ENCODE results near the gene IL4I1.
A peak's percentile ranks its signal among the peaks of the same experiment; 100 is the strongest.

The IL4I1 gene

DNA sequence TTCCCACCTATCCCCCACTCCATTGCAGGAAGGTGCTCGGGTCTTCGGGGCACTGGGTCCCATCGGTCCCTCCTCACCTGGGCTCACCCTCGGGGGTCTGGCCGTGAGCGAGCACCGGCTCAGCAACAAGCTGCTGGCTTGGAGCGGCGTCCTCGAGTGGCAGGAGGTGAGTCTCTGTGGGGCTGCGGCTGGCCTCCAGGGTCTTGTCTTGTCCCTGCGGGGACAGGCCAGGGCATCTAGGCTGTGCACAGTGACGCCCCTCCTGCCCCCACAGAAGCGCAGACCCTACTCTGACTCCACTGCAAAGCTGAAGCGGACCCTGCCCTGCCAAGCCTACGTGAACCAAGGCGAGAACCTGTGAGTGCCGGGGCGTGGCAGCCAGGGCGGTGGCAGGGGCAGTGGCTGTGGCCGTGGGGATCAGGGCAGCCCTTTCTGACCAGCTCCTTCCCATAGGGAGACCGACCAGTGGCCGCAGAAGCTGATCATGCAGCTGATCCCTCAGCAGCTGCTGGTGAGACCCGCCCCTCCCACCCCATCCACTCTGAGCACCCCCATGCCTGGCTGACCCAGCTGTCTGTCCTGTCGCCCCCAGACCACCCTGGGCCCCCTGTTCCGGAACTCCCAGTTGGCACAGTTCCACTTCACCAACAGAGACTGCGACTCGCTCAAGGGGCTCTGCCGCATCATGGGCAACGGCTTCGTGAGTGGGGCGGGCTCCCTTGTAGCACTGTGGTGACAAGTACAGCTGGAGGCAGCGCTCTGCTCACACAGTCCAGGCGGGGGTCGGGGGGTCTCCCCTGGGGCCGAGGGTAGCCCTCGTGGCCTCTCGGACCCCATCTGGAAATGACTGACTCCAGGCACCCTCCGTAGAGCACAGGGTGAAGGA lies 42.1 kb downstream of the IL4I1 start:
- DNase-seq (ENCODE audit: extremely low read depth in 1 of 2, low read depth in 1 of 2), result no peak

DNA sequence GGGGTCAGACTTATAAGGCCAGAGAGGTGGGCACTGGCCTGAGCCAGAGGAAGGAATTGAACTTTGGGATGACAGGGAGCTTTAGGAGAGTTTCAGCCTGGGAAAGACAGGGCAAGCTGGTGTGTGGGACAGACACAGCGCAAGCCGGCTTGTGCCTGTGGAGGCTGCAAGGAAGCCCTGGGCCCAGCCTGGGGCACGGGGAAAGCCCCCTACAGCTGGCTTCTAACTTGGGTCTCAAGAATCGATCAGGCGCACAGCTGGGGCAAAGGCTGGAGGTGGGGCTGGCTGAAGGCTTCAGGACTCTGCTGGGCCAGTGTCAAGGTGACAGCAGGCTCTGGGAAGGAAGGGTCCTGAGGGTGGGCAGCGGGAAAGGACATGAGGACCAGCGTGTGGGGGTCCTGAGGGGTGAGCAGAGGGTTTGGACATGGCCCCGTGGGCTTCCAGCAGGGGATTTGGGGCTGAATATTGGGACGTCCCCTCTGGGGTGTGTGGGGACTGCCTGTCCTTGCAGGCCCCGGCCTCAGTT lies 42.8 kb downstream of the IL4I1 start:
- no peak for DNase-seq (ENCODE audit: extremely low read depth in 1 of 2, low read depth in 1 of 2)

DNA sequence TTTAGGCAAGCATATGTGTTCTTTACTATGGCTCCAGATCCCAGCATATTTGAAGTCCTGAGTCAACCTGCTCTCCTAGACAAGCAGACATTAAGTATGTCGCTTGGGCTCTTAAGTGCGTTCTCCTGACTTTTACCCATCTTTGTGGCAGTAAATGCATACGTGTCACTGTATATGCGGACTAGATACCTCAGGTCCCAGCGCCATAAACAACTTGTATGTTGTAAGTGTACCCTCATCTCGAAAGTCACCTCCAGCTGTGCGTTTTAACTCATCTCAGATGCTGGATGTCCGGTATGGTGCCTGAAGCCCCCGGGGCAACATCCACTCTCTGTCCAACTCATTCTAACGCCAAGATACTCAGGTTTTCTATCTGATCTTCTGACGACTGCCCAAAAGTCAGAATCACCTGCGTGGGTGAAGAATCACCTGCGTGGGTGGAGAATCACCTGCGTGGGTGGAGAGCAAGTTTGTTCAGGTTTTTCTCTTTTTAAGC lies 44.0 kb downstream of the IL4I1 start:
- no peak for DNase-seq (ENCODE audit: extremely low read depth in 1 of 2, low read depth in 1 of 2)

- DNase-seq (ENCODE audit: extremely low read depth in 1 of 2, low read depth in 1 of 2), result no peak
Measured at GRCh38 chr19:49851456-49852259, 45.0 kb downstream of the IL4I1 start.

GRCh38 chr19:49850487-49851342 lies 46.0 kb downstream of the IL4I1 start, which contains the start of gene PTOV1:
TSS of gene PTOV1 (plus strand) at chr19:49851159.
- DNase-seq (ENCODE audit: extremely low read depth in 1 of 2, low read depth in 1 of 2), result peak; percentile 78 to 81

- no peak for DNase-seq (ENCODE audit: extremely low read depth in 1 of 2, low read depth in 1 of 2)
Measured at GRCh38 chr19:49850221-49850486, 46.5 kb downstream of the IL4I1 start.

DNA sequence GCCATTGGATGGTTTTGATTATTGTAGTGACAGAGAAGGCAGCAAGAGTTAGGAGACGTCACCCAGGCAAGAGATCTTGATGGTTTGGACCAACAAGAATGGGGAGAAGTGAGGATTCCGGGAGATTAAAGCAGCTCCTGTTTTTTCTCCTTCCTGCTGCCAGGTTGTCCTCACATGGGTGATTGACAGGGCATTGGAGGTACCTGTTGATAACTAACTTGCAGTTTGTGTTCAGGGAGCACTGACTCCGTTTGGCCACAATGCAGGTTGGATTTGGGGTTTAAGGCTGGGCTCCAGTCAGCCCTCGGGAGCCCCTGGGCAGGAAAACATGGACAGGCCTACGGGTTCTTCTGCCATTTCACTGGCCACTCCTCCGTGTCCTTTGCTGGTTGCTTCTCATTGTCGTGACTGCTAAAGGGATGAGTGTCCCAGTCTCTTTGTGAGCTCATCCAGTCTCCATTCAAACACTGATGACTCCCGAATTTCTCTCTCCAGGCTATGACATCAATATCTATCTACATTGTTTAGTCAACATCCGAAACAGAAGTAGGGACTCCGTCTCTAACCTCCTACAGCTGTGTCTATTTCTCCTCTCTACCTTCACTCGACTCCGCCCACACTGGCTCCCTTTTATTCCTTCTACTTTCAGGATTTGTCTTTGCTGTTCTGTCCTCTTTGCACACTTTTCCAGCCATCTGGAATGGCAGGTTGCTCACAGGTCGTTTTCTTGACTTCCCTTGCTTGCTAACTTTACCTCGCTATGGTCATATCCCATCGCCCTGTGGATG lies 47.1 kb downstream of the IL4I1 start:
- DNase-seq (ENCODE audit: extremely low read depth in 1 of 2, low read depth in 1 of 2), result no peak

GRCh38 chr19:49848938-49849337 lies 47.7 kb downstream of the IL4I1 start:
- no peak for DNase-seq (ENCODE audit: extremely low read depth in 1 of 2, low read depth in 1 of 2)

- no peak for DNase-seq (ENCODE audit: extremely low read depth in 1 of 2, low read depth in 1 of 2)
Measured at GRCh38 chr19:49847731-49848696, 48.7 kb downstream of the IL4I1 start.

GRCh38 chr19:49846408-49846807 lies 50.3 kb downstream of the IL4I1 start:
- DNase-seq (ENCODE audit: extremely low read depth in 1 of 2, low read depth in 1 of 2), result no peak

- DNase-seq (ENCODE audit: extremely low read depth in 1 of 2, low read depth in 1 of 2), result no peak
Measured at GRCh38 chr19:49845414-49845813, 51.3 kb downstream of the IL4I1 start.

DNA sequence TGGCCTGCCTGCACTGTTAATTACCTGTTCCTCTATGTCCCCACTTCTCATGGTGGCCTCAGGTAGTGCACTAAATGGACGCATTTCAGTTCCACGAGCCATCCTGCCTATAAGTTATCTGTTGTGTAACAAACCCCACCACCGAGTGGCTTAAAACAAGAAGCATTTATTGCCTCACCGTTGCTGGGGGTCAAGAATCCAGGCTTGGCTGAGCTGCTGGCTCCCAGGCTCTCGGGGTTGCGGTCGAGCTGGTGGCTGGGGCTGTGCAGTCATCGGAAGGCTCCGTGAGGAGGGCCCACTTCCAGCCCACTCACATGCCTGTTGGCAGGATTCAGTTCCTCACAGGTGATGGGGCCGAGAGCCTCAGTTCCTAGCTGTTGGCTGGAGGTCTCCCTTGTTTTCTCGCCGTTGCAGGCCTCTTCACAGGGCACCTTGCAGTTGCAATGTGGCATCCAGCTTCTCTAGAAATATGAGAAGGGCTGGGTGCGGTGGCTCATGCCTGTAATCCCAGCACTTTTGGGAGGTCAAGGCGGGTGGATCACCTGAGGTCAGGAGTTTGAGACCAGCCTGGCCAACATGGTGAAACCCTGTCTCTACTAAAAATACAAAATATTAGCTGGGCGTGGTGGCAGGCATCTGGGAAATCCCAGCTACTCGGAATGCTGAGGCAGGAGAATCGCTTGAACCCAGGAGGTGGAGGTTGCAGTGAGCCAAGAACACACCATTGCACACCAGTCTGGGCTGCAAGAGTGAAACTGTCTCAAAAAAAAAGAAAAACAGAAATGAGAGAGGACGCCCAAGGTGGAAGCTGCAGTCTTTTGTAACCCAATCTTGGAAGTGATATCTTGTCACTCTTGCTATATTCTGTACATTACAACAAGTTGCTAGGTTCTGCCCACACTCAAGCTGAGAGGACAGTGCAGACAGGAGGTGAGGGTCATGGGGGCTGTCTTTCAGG lies 52.3 kb downstream of the IL4I1 start:
- DNase-seq (ENCODE audit: extremely low read depth in 1 of 2, low read depth in 1 of 2), result no peak

DNA sequence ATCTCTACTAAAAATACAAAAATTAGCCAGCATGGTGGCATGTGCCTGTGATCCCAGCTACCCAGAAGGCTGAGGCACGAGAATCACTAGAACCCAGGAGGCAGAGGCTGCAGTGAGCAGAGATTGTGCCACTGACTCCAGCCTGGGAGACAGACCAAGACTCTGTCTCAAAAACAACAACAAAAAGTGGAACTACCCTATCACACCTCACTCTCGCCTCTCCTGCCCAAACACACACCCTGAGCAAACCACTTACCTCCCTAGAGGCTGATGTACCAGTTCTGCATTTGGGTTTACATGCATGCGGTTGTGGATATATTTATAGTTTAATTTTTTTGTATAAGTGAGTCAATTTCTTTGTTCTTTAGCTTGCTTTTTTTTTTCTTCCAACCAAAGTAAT lies 53.4 kb downstream of the IL4I1 start:
- DNase-seq (ENCODE audit: extremely low read depth in 1 of 2, low read depth in 1 of 2), result no peak

DNA sequence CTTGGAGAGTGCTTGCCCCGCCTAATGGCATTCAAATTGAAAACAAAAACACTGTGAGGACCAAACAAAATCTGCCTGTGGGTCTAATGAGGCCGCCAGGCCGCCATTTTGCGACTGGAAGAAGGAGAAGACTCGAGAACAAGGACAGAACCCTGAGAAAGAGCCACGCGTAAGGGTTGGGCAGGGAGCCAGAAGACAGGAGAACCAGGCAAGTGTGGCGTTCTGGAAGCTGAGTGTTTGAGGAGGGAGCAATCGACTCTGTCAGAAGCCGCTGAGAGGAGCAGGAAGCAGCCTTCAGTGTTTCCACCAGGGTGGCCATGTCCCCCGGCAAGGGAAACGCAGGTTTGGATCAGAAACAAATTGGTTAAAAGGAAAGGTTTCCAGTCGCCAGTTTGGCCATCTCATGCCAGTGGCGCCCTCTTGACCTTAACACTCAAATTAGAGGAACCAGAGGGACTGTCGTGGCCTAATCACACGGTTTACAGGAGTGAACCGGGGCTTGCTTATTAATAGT lies 55.9 kb downstream of the IL4I1 start:
- no peak for DNase-seq (ENCODE audit: extremely low read depth in 1 of 2, low read depth in 1 of 2)

- no peak for DNase-seq (ENCODE audit: extremely low read depth in 1 of 2, low read depth in 1 of 2)
Measured at GRCh38 chr19:49840321-49840720, 56.4 kb downstream of the IL4I1 start.

- no peak for DNase-seq (ENCODE audit: extremely low read depth in 1 of 2, low read depth in 1 of 2)
Measured at GRCh38 chr19:49839713-49840112, 57.0 kb downstream of the IL4I1 start.

All from stimulated activated CD8-positive, alpha-beta memory T cell treated with anti-CD3 and anti-CD28 coated beads, Interleukin-7, amount 100 ng/mL, for 48 hours (primary cell).